ENCODE results near the gene CMIP.

GRCh38 chr16:81473969-81474959 lies 29.7 kb downstream of the CMIP start:
- TF ChIP-seq EZH2 (IDR thresholded peaks at IDR 0.05), result no peak
- TF ChIP-seq CTCF (IDR thresholded peaks at IDR 0.05), result no peak
- no peak for TF ChIP-seq EZH2phosphoT487 (IDR thresholded peaks at IDR 0.05)

Measured in neural progenitor cell (in vitro differentiated cells).